Neuronal stem cell (in vitro differentiated cells): Measurements from ENCODE around the gene NFASC.

Experiments
- DNase-seq: peaks from one replicate; pipeline ENCODE4 v3.0.0-alpha.2; 2013; ENCODE audit warnings: low spot score
- H2AFZ ChIP-seq: one replicate; pipeline ENCODE4 v1.6.1; 2013; ENCODE audit warnings: mild to moderate bottlenecking, low read length, inconsistent platforms
- H2AK5ac ChIP-seq: 2 replicates; pipeline ENCODE4 v1.6.1; 2013; ENCODE audit warnings: low read depth, mild to moderate bottlenecking, inconsistent platforms, low read length, moderate library complexity, mixed read lengths
- H2BK120ac ChIP-seq: 2 replicates; pipeline ENCODE4 v1.6.1; 2013; ENCODE audit warnings: low read depth, mild to moderate bottlenecking, inconsistent platforms, low read length, moderate library complexity, mixed read lengths
- H2BK12ac ChIP-seq: one replicate; pipeline ENCODE4 v1.6.1; 2013; ENCODE audit warnings: low read length, inconsistent platforms
- H2BK15ac ChIP-seq: 2 replicates; pipeline ENCODE4 v1.6.1; 2013; ENCODE audit warnings: mild to moderate bottlenecking, low read length, inconsistent platforms, mixed read lengths
- H2BK5ac ChIP-seq: one replicate; pipeline ENCODE4 v1.6.1; 2013; ENCODE audit warnings: inconsistent platforms, mild to moderate bottlenecking, low read length, moderate library complexity
- H3K14ac ChIP-seq: one replicate; pipeline ENCODE4 v1.6.1; 2013; ENCODE audit warnings: low read length, inconsistent platforms
- H3K18ac ChIP-seq: 2 replicates; pipeline ENCODE4 v1.6.1; 2013; ENCODE audit warnings: low read length, inconsistent platforms
- H3K23ac ChIP-seq: 2 replicates; pipeline ENCODE4 v1.6.1; 2013; ENCODE audit warnings: low read depth, mild to moderate bottlenecking, mixed read lengths, low read length, inconsistent platforms; ENCODE audit not compliant: poor library complexity
- H3K27ac ChIP-seq: replicated peaks from 3 replicates; pipeline ENCODE4 v1.5.1; 2013; ENCODE audit warnings: low read length, inconsistent platforms
- H3K27me3 ChIP-seq, 3 experiments: 2 replicates each; pipeline ENCODE4 v1.6.1; 2013; ENCODE audit warnings: low read length in 3 of 3, mild to moderate bottlenecking in 2 of 3, inconsistent platforms in 1 of 3, low read depth in 1 of 3, mixed read lengths in 1 of 3, moderate library complexity in 1 of 3; ENCODE audit not compliant: control insufficient read depth in 3 of 3, insufficient read depth in 3 of 3
- H3K36me3 ChIP-seq, 2 donors: replicated peaks in 1 of 2; 2 replicates each; pipeline ENCODE4 v1.6.1; 2013; ENCODE audit warnings: low read length in 2 of 2; ENCODE audit not compliant: control insufficient read depth in 2 of 2, insufficient read depth in 2 of 2
- H3K4ac ChIP-seq: 2 replicates; pipeline ENCODE4 v1.6.1; 2013; ENCODE audit warnings: inconsistent platforms, mild to moderate bottlenecking, low read length, moderate library complexity
- H3K4me1 ChIP-seq, 2 donors: 1 replicate in 1 of 2; 2 replicates in 1 of 2; pipeline ENCODE4 v1.6.1; 2013; ENCODE audit warnings: low read length in 2 of 2, low read depth in 1 of 2; ENCODE audit not compliant: control insufficient read depth in 2 of 2, insufficient read depth in 1 of 2
- H3K4me2 ChIP-seq: one replicate; pipeline ENCODE4 v1.6.1; 2013; ENCODE audit warnings: mild to moderate bottlenecking, low read length, inconsistent platforms; ENCODE audit not compliant: insufficient read depth, poor library complexity, severe bottlenecking
- H3K4me3 ChIP-seq, 2 donors: 2 replicates each; pipeline ENCODE4 v1.5.1; 2013; ENCODE audit warnings: low read length in 2 of 2, mild to moderate bottlenecking in 2 of 2, inconsistent platforms in 1 of 2, moderate library complexity in 1 of 2
- H3K79me1 ChIP-seq: one replicate; pipeline ENCODE4 v1.6.1; 2013; ENCODE audit warnings: low read depth, mild to moderate bottlenecking, inconsistent platforms, low read length, moderate library complexity
- H3K9ac ChIP-seq: one replicate; pipeline ENCODE4 v1.6.1; 2013; ENCODE audit warnings: mild to moderate bottlenecking, low read depth, low read length, inconsistent platforms; ENCODE audit not compliant: poor library complexity
- H3K9me3 ChIP-seq, 2 donors: replicated peaks in 1 of 2; 2 replicates each; pipeline versions ENCODE3 to v1.6.1; 2013; ENCODE audit warnings: low read length in 2 of 2, mild to moderate bottlenecking in 2 of 2, inconsistent platforms in 1 of 2, low read depth in 1 of 2, mixed read lengths in 1 of 2, moderate library complexity in 1 of 2; ENCODE audit not compliant: control insufficient read depth in 2 of 2, insufficient read depth in 1 of 2
- H4K8ac ChIP-seq: one replicate; pipeline ENCODE4 v1.6.1; 2013; ENCODE audit warnings: low read depth, mild to moderate bottlenecking, inconsistent platforms, low read length, moderate library complexity
- H4K91ac ChIP-seq: one replicate; pipeline ENCODE4 v1.6.1; 2013; ENCODE audit warnings: low read length, low read depth, mild to moderate bottlenecking, inconsistent platforms; ENCODE audit not compliant: poor library complexity
- WGBS, 2 donors: extraction: QIAGEN DNeasy Blood & Tissue Kit; methylation state at CpG; one replicate each; pipeline ENCODE4 v1.1.7; 2013; ENCODE audit warnings: missing lambda C conversion rate in 2 of 2, mixed read lengths in 1 of 2; ENCODE audit not compliant: insufficient read length in 2 of 2, insufficient replicate concordance in 1 of 2; ENCODE audit errors: extremely low coverage in 2 of 2; 5-methylcytosine and 5-hydroxymethylcytosine counted together

Gene NFASC

GRCh38 chr1:204988196-204988595 is 117.5 kb downstream of the NFASC start:
- DNase-seq: peak; percentile 59
- H2BK5ac ChIP-seq: no peak overlapping the region
- H3K79me1 ChIP-seq: no peaks in the 10 kb centered on the region
- no peak overlapping the region for H2BK120ac ChIP-seq
- H2BK15ac ChIP-seq: no peak overlapping the region
- no peak overlapping the region for H3K4me3 ChIP-seq
- H3K23ac ChIP-seq: no peak overlapping the region
- H3K36me3 ChIP-seq: no peaks in the 10 kb centered on the region
- no peak overlapping the region for H2BK12ac ChIP-seq
- H3K14ac ChIP-seq: no peak overlapping the region
- H3K18ac ChIP-seq: no peak overlapping the region
- H3K9me3 ChIP-seq: no peaks in the 10 kb centered on the region
- no peak overlapping the region for H4K8ac ChIP-seq
- H3K27me3 ChIP-seq: peaks cover 0 to 23% (median 0%) of the 10 kb centered on the region in 3 experiments
- H3K27ac ChIP-seq: no peak overlapping the region
- H2AFZ ChIP-seq: no peak overlapping the region
- H3K9ac ChIP-seq: no peak overlapping the region
- no peak overlapping the region for H3K4me2 ChIP-seq
- no peak overlapping the region for H4K91ac ChIP-seq
- H2AK5ac ChIP-seq: no peak overlapping the region
- WGBS, 2 donors: no CpG with 5 or more reads among the region's 4 CpGs
- H3K4ac ChIP-seq: no peak overlapping the region
- peaks cover 6 to 38% of the 10 kb centered on the region in 2 donors for H3K4me1 ChIP-seq

- Histone ChIP-seq H2BK12ac (peak overlapping the region; percentile 63), H3K23ac (peak overlapping the region; percentile 39), H2AFZ (no peak overlapping the region), H3K4ac (no peak overlapping the region), H3K4me1 (peaks cover 6 to 45% of the 10 kb centered on the region in 2 donors), H2BK5ac (no peak overlapping the region), H2BK120ac (no peak overlapping the region), H2AK5ac (peak overlapping the region; percentile 47), H4K8ac (no peak overlapping the region), H3K9me3 (no peaks in the 10 kb centered on the region), H2BK15ac (peak overlapping the region; percentile 18), H3K14ac (no peak overlapping the region), H3K27ac (no peak overlapping the region), H3K9ac (no peak overlapping the region), H3K4me2 (no peak overlapping the region), H4K91ac (no peak overlapping the region), H3K36me3 (no peaks in the 10 kb centered on the region), H3K79me1 (no peaks in the 10 kb centered on the region), H3K18ac (peak overlapping the region; percentile 80), H3K4me3 (no peak overlapping the region), H3K27me3 (peaks cover 0 to 23% (median 0%) of the 10 kb centered on the region in 3 experiments)
- no CpG with 5 or more reads among the region's 16 CpGs for WGBS, 2 donors
- DNase-seq: peak; percentile 84
These were observed 118.8 kb downstream of the NFASC start for GRCh38 chr1:204989266-204990058.

- Histone ChIP-seq H3K14ac (no peak overlapping the region), H2BK15ac (peak overlapping the region; percentile 15), H2BK5ac (no peak overlapping the region), H2AFZ (no peak overlapping the region), H3K4me1 (peaks cover 6 to 45% of the 10 kb centered on the region in 2 donors), H3K23ac (peak overlapping the region; percentile 39), H3K36me3 (no peaks in the 10 kb centered on the region), H3K79me1 (no peaks in the 10 kb centered on the region), H2BK120ac (no peak overlapping the region), H4K91ac (no peak overlapping the region), H4K8ac (no peak overlapping the region), H2BK12ac (peak overlapping the region; percentile 63), H3K27me3 (peaks cover 0 to 23% (median 0%) of the 10 kb centered on the region in 3 experiments), H2AK5ac (peak overlapping the region; percentile 47), H3K9ac (no peak overlapping the region), H3K27ac (no peak overlapping the region), H3K4ac (no peak overlapping the region), H3K9me3 (no peaks in the 10 kb centered on the region), H3K18ac (peak overlapping the region; percentile 80), H3K4me3 (no peak overlapping the region), H3K4me2 (no peak overlapping the region)
- whole genome bisulfite sequencing, 2 donors: no CpG with 5 or more reads among the region's 3 CpGs
- no peak for DNase-seq
These were observed 119.5 kb downstream of the NFASC start for GRCh38 chr1:204990059-204990664.

GRCh38 chr1:204990721-204991341 is 120.2 kb downstream of the NFASC start:
- no peak overlapping the region for H2BK120ac ChIP-seq
- H3K4me2 ChIP-seq: no peak overlapping the region
- H3K79me1 ChIP-seq: no peaks in the 10 kb centered on the region
- no peak overlapping the region for H3K4me3 ChIP-seq
- H3K4ac ChIP-seq: no peak overlapping the region
- H2AFZ ChIP-seq: no peak overlapping the region
- no peak overlapping the region for H4K91ac ChIP-seq
- H3K23ac ChIP-seq: no peak overlapping the region
- no peak overlapping the region for H4K8ac ChIP-seq
- no peak for DNase-seq
- H3K4me1 ChIP-seq: peaks cover 6 to 45% of the 10 kb centered on the region in 2 donors
- peak overlapping the region; percentile 19 for H2BK5ac ChIP-seq
- H3K36me3 ChIP-seq: no peaks in the 10 kb centered on the region
- no peak overlapping the region for H3K14ac ChIP-seq
- no peak overlapping the region for H3K27ac ChIP-seq
- no peak overlapping the region for H2AK5ac ChIP-seq
- no peak overlapping the region for H2BK12ac ChIP-seq
- H3K9ac ChIP-seq: no peak overlapping the region
- WGBS, 2 donors: no CpG with 5 or more reads among the region's 11 CpGs
- peaks cover 0 to 23% (median 0%) of the 10 kb centered on the region in 3 experiments for H3K27me3 ChIP-seq
- H2BK15ac ChIP-seq: no peak overlapping the region
- H3K9me3 ChIP-seq: no peaks in the 10 kb centered on the region
- H3K18ac ChIP-seq: no peak overlapping the region
